Measurements from ENCODE around the gene G6PC3. TPM values are rescaled to one million over a fixed set of nuclear protein-coding genes. Genes with fewer than 3 reads are reported as not detected.

G6PC3 gene
- total RNA-seq, 2 donors from 2014 or later, result 88.8 to 129 TPM

- peaks cover 12% of the 10 kb centered on the region for H3K4me1 Mint-ChIP-seq
- H3K4me3 Mint-ChIP-seq, result no peak overlapping the region
- peaks cover 13% of the 10 kb centered on the region for H3K36me3 Mint-ChIP-seq (ENCODE audit: low read depth)
- Histone ChIP-seq H3K27me3 (ENCODE audit: control insufficient read depth, insufficient read depth, low read length, poor library complexity, severe bottlenecking) (no peaks in the 10 kb centered on the region), H3K36me3 (ENCODE audit: control insufficient read depth, insufficient read depth, low read length) (peaks cover 23% of the 10 kb centered on the region), H3K27ac (ENCODE audit: low read depth, low read length) (no peak overlapping the region), H3K4me3 (ENCODE audit: low read length) (no peak overlapping the region), H3K9ac (ENCODE audit: extremely low read depth, low read length, poor library complexity, severe bottlenecking) (no peak overlapping the region), H3K4me1 (ENCODE audit: control insufficient read depth, insufficient read depth, low read length) (peaks cover 10% of the 10 kb centered on the region), H3K9me3 (ENCODE audit: control insufficient read depth, low read length) (no peaks in the 10 kb centered on the region)
- H3K27me3 Mint-ChIP-seq (ENCODE audit: insufficient read depth), result no peaks in the 10 kb centered on the region
- DNase-seq, result no peak
- WGBS, 2 experiments (ENCODE audit: insufficient coverage in 1 of 2, insufficient read length in 1 of 2), result 73 to 90% methylated on average over 3 to 10 of the region's 10 CpGs
- no peaks in the 10 kb centered on the region for H3K9me3 Mint-ChIP-seq
- no peak for TF ChIP-seq CTCF (conservative IDR thresholded peaks at IDR 0.05)
- no peak overlapping the region for H3K27ac Mint-ChIP-seq
These were observed 39.6 kb downstream of the G6PC3 start for GRCh38 chr17:44110011-44110686.

- Mint-ChIP-seq H3K27ac (peak overlapping the region; percentile 66), H3K9me3 (no peaks in the 10 kb centered on the region), H3K4me1 (peaks cover 7% of the 10 kb centered on the region), H3K36me3 (ENCODE audit: low read depth) (peaks cover 13% of the 10 kb centered on the region), H3K4me3 (no peak overlapping the region), H3K27me3 (ENCODE audit: insufficient read depth) (no peaks in the 10 kb centered on the region)
- H3K36me3 ChIP-seq (ENCODE audit: control insufficient read depth, insufficient read depth, low read length), result peaks cover 24% of the 10 kb centered on the region
- H3K9ac ChIP-seq (ENCODE audit: extremely low read depth, low read length, poor library complexity, severe bottlenecking), result no peak overlapping the region
- no peaks in the 10 kb centered on the region for H3K9me3 ChIP-seq (ENCODE audit: control insufficient read depth, low read length)
- peaks cover 10% of the 10 kb centered on the region for H3K4me1 ChIP-seq (ENCODE audit: control insufficient read depth, insufficient read depth, low read length)
- no peaks in the 10 kb centered on the region for H3K27me3 ChIP-seq (ENCODE audit: control insufficient read depth, insufficient read depth, low read length, poor library complexity, severe bottlenecking)
- no peak for TF ChIP-seq CTCF (conservative IDR thresholded peaks at IDR 0.05)
- H3K4me3 ChIP-seq (ENCODE audit: low read length), result no peak overlapping the region
- WGBS, 2 experiments (ENCODE audit: insufficient coverage in 1 of 2, insufficient read length in 1 of 2), result 31 to 55% methylated on average over 13 to 28 of the region's 28 CpGs
- H3K27ac ChIP-seq (ENCODE audit: low read depth, low read length), result no peak overlapping the region
- peak; percentile 97 for DNase-seq
These were observed 40.5 kb downstream of the G6PC3 start for GRCh38 chr17:44110823-44111633.

GRCh38 chr17:44111777-44112176, 41.2 kb downstream of the G6PC3 start:
- Histone ChIP-seq H3K36me3 (ENCODE audit: control insufficient read depth, insufficient read depth, low read length) (peaks cover 28% of the 10 kb centered on the region), H3K4me3 (ENCODE audit: low read length) (no peak overlapping the region), H3K27ac (ENCODE audit: low read depth, low read length) (no peak overlapping the region), H3K9ac (ENCODE audit: extremely low read depth, low read length, poor library complexity, severe bottlenecking) (no peak overlapping the region), H3K4me1 (ENCODE audit: control insufficient read depth, insufficient read depth, low read length) (peaks cover 10% of the 10 kb centered on the region), H3K9me3 (ENCODE audit: control insufficient read depth, low read length) (no peaks in the 10 kb centered on the region), H3K27me3 (ENCODE audit: control insufficient read depth, insufficient read depth, low read length, poor library complexity, severe bottlenecking) (no peaks in the 10 kb centered on the region)
- TF ChIP-seq CTCF (conservative IDR thresholded peaks at IDR 0.05), result no peak
- H3K4me1 Mint-ChIP-seq, result peaks cover 6% of the 10 kb centered on the region
- H3K27ac Mint-ChIP-seq, result peak overlapping the region; percentile 66
- no peak for DNase-seq
- peaks cover 14% of the 10 kb centered on the region for H3K36me3 Mint-ChIP-seq (ENCODE audit: low read depth)
- 80 to 97% methylated on average over 1 to 3 of the region's 3 CpGs for WGBS, 2 experiments (ENCODE audit: insufficient coverage in 1 of 2, insufficient read length in 1 of 2)
- no peaks in the 10 kb centered on the region for H3K27me3 Mint-ChIP-seq (ENCODE audit: insufficient read depth)
- peak overlapping the region; percentile 14 for H3K4me3 Mint-ChIP-seq
- no peaks in the 10 kb centered on the region for H3K9me3 Mint-ChIP-seq
